Astrocyte (in vitro differentiated cells and primary cell): ENCODE data around the gene PRKG2. TPM values are rescaled to one million over a fixed set of nuclear protein-coding genes. Genes with fewer than 3 reads are reported as not detected.

Experiments used
- DNase-seq: peaks from one replicate; pipeline ENCODE4 v3.0.0-alpha.2; 2010; ENCODE audit warnings: low read depth
- FAIRE-seq: peaks from 2 replicates; lab custom pipeline; 2011; peaks lifted over from hg19 to GRCh38; lab: Jason Lieb, UNC
- H2AFZ ChIP-seq: 2 replicates; pipeline ENCODE4 v1.6.0; 2012; ENCODE audit warnings: low read depth, low read length, inconsistent platforms
- H3K27ac ChIP-seq: 2 replicates; pipeline ENCODE4 v1.5.1; 2011; ENCODE audit warnings: low read depth, low read length, inconsistent platforms
- H3K27me3 ChIP-seq: 2 replicates; pipeline ENCODE4 v1.6.0; 2011; ENCODE audit warnings: low read length, inconsistent platforms; ENCODE audit not compliant: insufficient read depth
- H3K36me3 ChIP-seq: 2 replicates; pipeline ENCODE4 v1.5.1; 2011; ENCODE audit warnings: low read length, inconsistent platforms; ENCODE audit not compliant: insufficient read depth
- H3K4me1 ChIP-seq: 2 replicates; pipeline ENCODE4 v1.5.1; 2011; ENCODE audit warnings: low read length, inconsistent platforms; ENCODE audit not compliant: insufficient read depth
- H3K4me2 ChIP-seq: 2 replicates; pipeline ENCODE4 v1.6.0; 2012; ENCODE audit warnings: low read length, inconsistent platforms
- H3K4me3 ChIP-seq: 2 replicates; pipeline ENCODE4 v1.5.1; 2011; ENCODE audit warnings: low read depth, mild to moderate bottlenecking, low read length, inconsistent platforms; ENCODE audit not compliant: insufficient read depth
- H3K79me2 ChIP-seq: 2 replicates; pipeline ENCODE4 v1.6.0; 2012; ENCODE audit warnings: mild to moderate bottlenecking, low read length, inconsistent platforms; ENCODE audit not compliant: insufficient read depth
- H3K9ac ChIP-seq: 2 replicates; pipeline ENCODE4 v1.6.0; 2012; ENCODE audit warnings: mild to moderate bottlenecking, low read length, inconsistent platforms
- H3K9me3 ChIP-seq: 2 replicates; pipeline ENCODE4 v1.5.1; 2012; ENCODE audit warnings: low read depth, mild to moderate bottlenecking, low read length, inconsistent platforms; ENCODE audit not compliant: insufficient read depth
- H4K20me1 ChIP-seq: 2 replicates; pipeline ENCODE4 v1.6.0; 2012; ENCODE audit warnings: low read length, inconsistent platforms; ENCODE audit not compliant: insufficient read depth
- H3K27ac Mint-ChIP-seq: one replicate; pipeline ENCODE4 v1.8.0; 2021; ENCODE audit warnings: mild to moderate bottlenecking, mixed read lengths; ENCODE audit not compliant: unreplicated experiment
- H3K27me3 Mint-ChIP-seq: one replicate; pipeline ENCODE4 v1.8.0; 2021; ENCODE audit warnings: low read depth, mixed read lengths; ENCODE audit not compliant: unreplicated experiment
- H3K36me3 Mint-ChIP-seq: one replicate; pipeline ENCODE4 v1.8.0; 2021; ENCODE audit warnings: low read depth, mixed read lengths; ENCODE audit not compliant: unreplicated experiment
- H3K4me1 Mint-ChIP-seq: one replicate; pipeline ENCODE4 v1.8.0; 2021; ENCODE audit warnings: low read depth, mixed read lengths; ENCODE audit not compliant: unreplicated experiment
- H3K4me3 Mint-ChIP-seq: one replicate; pipeline ENCODE4 v1.8.0; 2021; ENCODE audit warnings: mild to moderate bottlenecking, moderate library complexity, mixed read lengths; ENCODE audit not compliant: unreplicated experiment
- H3K9me3 Mint-ChIP-seq: one replicate; pipeline ENCODE4 v1.8.0; 2021; ENCODE audit warnings: mild to moderate bottlenecking, mixed read lengths; ENCODE audit not compliant: unreplicated experiment
- CTCF ChIP-seq: IDR thresholded peaks from 2 replicates; pipeline ENCODE4 v1.5.1; 2011; ENCODE audit warnings: low read depth, mild to moderate bottlenecking, inconsistent platforms, low read length, moderate library complexity; ENCODE audit not compliant: insufficient read depth
- EZH2 ChIP-seq: IDR thresholded peaks from 2 replicates; pipeline ENCODE4 v1.6.1; 2012; ENCODE audit warnings: mild to moderate bottlenecking, low read length, inconsistent platforms; ENCODE audit not compliant: insufficient read depth
- total RNA-seq: library from RNA; stranded (reverse); gene quantifications from 2 replicates; pipeline ENCODE4 v1.2.1, GENCODE V29; 2021

The PRKG2 gene
- total RNA-seq, 1 donor from 2014 or later, result 0.23 TPM

GRCh38 chr4:81194286-81194685, 20.7 kb downstream of the PRKG2 start:
- H3K27ac Mint-ChIP-seq, result no peak overlapping the region
- Histone ChIP-seq H3K36me3 (no peaks in the 10 kb centered on the region), H3K4me3 (no peak overlapping the region), H3K27me3 (peaks cover 2% of the 10 kb centered on the region), H3K9me3 (no peaks in the 10 kb centered on the region), H3K4me2 (no peak overlapping the region), H3K27ac (no peak overlapping the region), H2AFZ (no peak overlapping the region), H3K4me1 (no peaks in the 10 kb centered on the region), H3K79me2 (no peaks in the 10 kb centered on the region), H4K20me1 (no peaks in the 10 kb centered on the region), H3K9ac (no peak overlapping the region)
- FAIRE-seq, result no peak
- no peak overlapping the region for H3K4me3 Mint-ChIP-seq
- TF ChIP-seq EZH2 (no peak), CTCF (no peak)
- H3K27me3 Mint-ChIP-seq, result no peaks in the 10 kb centered on the region
- peaks cover 2% of the 10 kb centered on the region for H3K4me1 Mint-ChIP-seq
- no peak for DNase-seq
- no peaks in the 10 kb centered on the region for H3K36me3 Mint-ChIP-seq
- peaks cover 5% of the 10 kb centered on the region for H3K9me3 Mint-ChIP-seq

GRCh38 chr4:81180916-81181315, 34.1 kb downstream of the PRKG2 start:
- no peak overlapping the region for H3K9ac ChIP-seq
- no peaks in the 10 kb centered on the region for H4K20me1 ChIP-seq
- H3K36me3 Mint-ChIP-seq, result no peaks in the 10 kb centered on the region
- H3K4me1 Mint-ChIP-seq, result no peaks in the 10 kb centered on the region
- DNase-seq, result no peak
- H3K27me3 ChIP-seq, result no peaks in the 10 kb centered on the region
- H3K4me2 ChIP-seq, result no peak overlapping the region
- H2AFZ ChIP-seq, result no peak overlapping the region
- no peak overlapping the region for H3K4me3 Mint-ChIP-seq
- no peak overlapping the region for H3K4me3 ChIP-seq
- TF ChIP-seq CTCF (no peak), EZH2 (no peak)
- H3K27ac Mint-ChIP-seq, result no peak overlapping the region
- H3K79me2 ChIP-seq, result no peaks in the 10 kb centered on the region
- no peak for FAIRE-seq
- no peaks in the 10 kb centered on the region for H3K9me3 ChIP-seq
- no peak overlapping the region for H3K27ac ChIP-seq
- H3K27me3 Mint-ChIP-seq, result no peaks in the 10 kb centered on the region
- no peaks in the 10 kb centered on the region for H3K9me3 Mint-ChIP-seq
- no peaks in the 10 kb centered on the region for H3K36me3 ChIP-seq
- H3K4me1 ChIP-seq, result no peaks in the 10 kb centered on the region

GRCh38 chr4:81179326-81179725, 35.7 kb downstream of the PRKG2 start:
- no peaks in the 10 kb centered on the region for H3K79me2 ChIP-seq
- H3K9me3 Mint-ChIP-seq, result no peaks in the 10 kb centered on the region
- H3K4me2 ChIP-seq, result no peak overlapping the region
- H3K27ac Mint-ChIP-seq, result no peak overlapping the region
- FAIRE-seq (no peak), DNase-seq (no peak)
- no peaks in the 10 kb centered on the region for H3K9me3 ChIP-seq
- H3K9ac ChIP-seq, result no peak overlapping the region
- H2AFZ ChIP-seq, result no peak overlapping the region
- H3K4me3 Mint-ChIP-seq, result no peak overlapping the region
- H3K4me1 Mint-ChIP-seq, result no peaks in the 10 kb centered on the region
- H3K36me3 ChIP-seq, result no peaks in the 10 kb centered on the region
- no peaks in the 10 kb centered on the region for H3K27me3 ChIP-seq
- no peak overlapping the region for H3K4me3 ChIP-seq
- no peaks in the 10 kb centered on the region for H3K36me3 Mint-ChIP-seq
- no peaks in the 10 kb centered on the region for H4K20me1 ChIP-seq
- TF ChIP-seq EZH2 (no peak), CTCF (no peak)
- H3K27me3 Mint-ChIP-seq, result no peaks in the 10 kb centered on the region
- H3K27ac ChIP-seq, result no peak overlapping the region
- no peaks in the 10 kb centered on the region for H3K4me1 ChIP-seq
